Natural killer cell (primary cell): ENCODE results near the gene CTNNAL1. TPM values are rescaled to one million over a fixed set of nuclear protein-coding genes. Genes with fewer than 3 reads are reported as not detected.

ENCODE experiments used
- ATAC-seq, 3 donors: fragments of 150-1000 bp in 2 of 3; fragments of 200-7000 bp in 1 of 3; cut with Tn5 transposase; 1 replicate in 1 of 3; 2 replicates in 2 of 3; pipeline ENCODE4 v1.10.0; 2021; ENCODE audit warnings: mild to moderate bottlenecking in 2 of 3, moderate library complexity in 2 of 3
- DNase-seq, 2 donors: peaks; one replicate each; pipeline versions ENCODE4 v3.0.0 to v3.0.0-alpha.2; 2013 to 2021; ENCODE audit warnings: mixed read lengths in 1 of 2
- H3K27ac ChIP-seq: one replicate; pipeline ENCODE4 v1.5.1; 2013; ENCODE audit warnings: mild to moderate bottlenecking, low read length
- H3K27me3 ChIP-seq: one replicate; pipeline ENCODE4 v1.6.1; 2013; ENCODE audit warnings: low read length; ENCODE audit not compliant: control insufficient read depth, insufficient read depth
- H3K36me3 ChIP-seq: one replicate; pipeline ENCODE4 v1.6.1; 2013; ENCODE audit warnings: low read length; ENCODE audit not compliant: control insufficient read depth, insufficient read depth
- H3K4me1 ChIP-seq: one replicate; pipeline ENCODE4 v1.6.1; 2013; ENCODE audit warnings: low read length; ENCODE audit not compliant: control insufficient read depth, insufficient read depth
- H3K4me3 ChIP-seq: one replicate; pipeline ENCODE4 v1.5.1; 2013; ENCODE audit warnings: low read length
- H3K9me3 ChIP-seq: one replicate; pipeline ENCODE4 v1.6.1; 2013; ENCODE audit warnings: low read length; ENCODE audit not compliant: control insufficient read depth, insufficient read depth
- H3K27ac Mint-ChIP-seq, 2 donors: one replicate each; pipeline ENCODE4 v1.8.0; 2022; ENCODE audit warnings: mild to moderate bottlenecking in 2 of 2, mixed read lengths in 2 of 2, moderate library complexity in 1 of 2
- H3K27me3 Mint-ChIP-seq, 2 donors: one replicate each; pipeline ENCODE4 v1.8.0; 2022; ENCODE audit warnings: low read depth in 2 of 2, mixed read lengths in 2 of 2
- H3K36me3 Mint-ChIP-seq: one replicate; pipeline ENCODE4 v1.8.0; 2022; ENCODE audit warnings: mixed read lengths
- H3K4me1 Mint-ChIP-seq, 2 donors: one replicate each; pipeline ENCODE4 v1.8.0; 2022; ENCODE audit warnings: mixed read lengths in 2 of 2
- H3K4me3 Mint-ChIP-seq: one replicate; pipeline ENCODE4 v1.8.0; 2022; ENCODE audit warnings: mild to moderate bottlenecking, moderate library complexity, mixed read lengths
- H3K9me3 Mint-ChIP-seq, 2 donors: one replicate each; pipeline ENCODE4 v1.8.0; 2022; ENCODE audit warnings: mixed read lengths in 2 of 2
- CTCF ChIP-seq: fragments of 200-600 bp; IDR thresholded peaks from one replicate; pipeline ENCODE4 v1.8.0; 2022; ENCODE audit warnings: antibody characterized with exemption
- WGBS: methylation state at CpG from one replicate; pipeline ENCODE4 v1.1.7; 2013; ENCODE audit warnings: missing lambda C conversion rate; ENCODE audit not compliant: insufficient coverage; 5-methylcytosine and 5-hydroxymethylcytosine counted together
- intact Hi-C: fragments of 100-400 bp; cut with micrococcal nuclease; formaldehyde crosslinking; loops from one replicate; pipeline ENCODE4 v1.14.2; 2022
- total RNA-seq, 4 donors: library from RNA; stranded (reverse); fragments of 120-200 nt in 1 of 4; gene quantifications; one replicate each; pipeline versions ENCODE4 v1.2.3 to v1.2.4, GENCODE V29; 2013 to 2022

The CTNNAL1 gene
- total RNA-seq, 3 donors from 2014 or later (not counting 1 experiment from before 2014, with no cell fraction given) = 2.6 to 7.6 (median 2.7) TPM

- no peaks in the 10 kb centered on the region for H3K4me1 ChIP-seq
- Mint-ChIP-seq H3K4me1 (peaks cover 6 to 7% of the 10 kb centered on the region in 2 donors), H3K36me3 (peaks cover 9% of the 10 kb centered on the region), H3K4me3 (no peak overlapping the region), H3K9me3 (no peaks in the 10 kb centered on the region), H3K27ac (no peak overlapping the region), H3K27me3 (no peaks in the 10 kb centered on the region)
- DNase-seq (no peak), ATAC-seq (no peak)
- H3K4me3 ChIP-seq = no peak overlapping the region
- intact Hi-C loops = no loop called here
- H3K27me3 ChIP-seq = no peaks in the 10 kb centered on the region
- no peak for TF ChIP-seq CTCF
- peaks cover 11% of the 10 kb centered on the region for H3K36me3 ChIP-seq
- no peak overlapping the region for H3K27ac ChIP-seq
- H3K9me3 ChIP-seq = no peaks in the 10 kb centered on the region
- 90% methylated on average over 3 of the region's 3 CpGs for WGBS
These were observed 6.8 kb upstream of the CTNNAL1 start for GRCh38 chr9:109020113-109020512.

- no peak for DNase-seq
These were observed 6.1 kb upstream of the CTNNAL1 start for GRCh38 chr9:109019420-109019819.

GRCh38 chr9:109017493-109017892 lies 4.2 kb upstream of the CTNNAL1 start:
- ATAC-seq = no peak
- Mint-ChIP-seq H3K4me3 (no peak overlapping the region), H3K4me1 (peaks cover 1 to 10% of the 10 kb centered on the region in 2 donors), H3K36me3 (peaks cover 9% of the 10 kb centered on the region), H3K9me3 (no peaks in the 10 kb centered on the region), H3K27me3 (no peaks in the 10 kb centered on the region), H3K27ac (no peak overlapping the region)
- H3K9me3 ChIP-seq = no peaks in the 10 kb centered on the region
- WGBS = 90% methylated on average over 1 of the region's 6 CpGs
- no peak overlapping the region for H3K27ac ChIP-seq
- no peak for TF ChIP-seq CTCF
- peaks cover 11% of the 10 kb centered on the region for H3K36me3 ChIP-seq
- no peak overlapping the region for H3K4me3 ChIP-seq
- peaks cover 7% of the 10 kb centered on the region for H3K4me1 ChIP-seq
- no peak for DNase-seq
- intact Hi-C loops = no loop called here
- no peaks in the 10 kb centered on the region for H3K27me3 ChIP-seq

More at GRCh38 chr9:109019420-109019819, 6.1 kb upstream of the CTNNAL1 start:
- Histone ChIP-seq H3K27ac (no peak overlapping the region), H3K27me3 (no peaks in the 10 kb centered on the region), H3K9me3 (no peaks in the 10 kb centered on the region), H3K36me3 (peaks cover 11% of the 10 kb centered on the region), H3K4me3 (no peak overlapping the region), H3K4me1 (no peaks in the 10 kb centered on the region)
- Mint-ChIP-seq H3K27me3 (no peaks in the 10 kb centered on the region), H3K36me3 (peaks cover 9% of the 10 kb centered on the region), H3K27ac (no peak overlapping the region), H3K9me3 (no peaks in the 10 kb centered on the region), H3K4me1 (peaks cover under 1 to 1% of the 10 kb centered on the region in 2 donors), H3K4me3 (no peak overlapping the region)
- WGBS = 100% methylated on average over 1 of the region's 3 CpGs
- TF ChIP-seq CTCF = no peak
- intact Hi-C loops = no loop called here
- ATAC-seq = no peak

- intact Hi-C loops = no loop called here
- Histone ChIP-seq H3K36me3 (peaks cover 11% of the 10 kb centered on the region), H3K27me3 (no peaks in the 10 kb centered on the region), H3K27ac (no peak overlapping the region), H3K9me3 (no peaks in the 10 kb centered on the region), H3K4me1 (peaks cover 12% of the 10 kb centered on the region), H3K4me3 (no peak overlapping the region)
- Mint-ChIP-seq H3K4me3 (no peak overlapping the region), H3K27ac (no peak overlapping the region), H3K27me3 (no peaks in the 10 kb centered on the region), H3K36me3 (peaks cover 9% of the 10 kb centered on the region), H3K4me1 (peaks cover 6 to 15% of the 10 kb centered on the region in 2 donors), H3K9me3 (no peaks in the 10 kb centered on the region)
- no peak for TF ChIP-seq CTCF
- ATAC-seq = no peak
- DNase-seq = no peak
These were observed 3.8 kb upstream of the CTNNAL1 start for GRCh38 chr9:109017061-109017460.
